ENCODE data around the gene NXPH4.

NXPH4 gene

DNA sequence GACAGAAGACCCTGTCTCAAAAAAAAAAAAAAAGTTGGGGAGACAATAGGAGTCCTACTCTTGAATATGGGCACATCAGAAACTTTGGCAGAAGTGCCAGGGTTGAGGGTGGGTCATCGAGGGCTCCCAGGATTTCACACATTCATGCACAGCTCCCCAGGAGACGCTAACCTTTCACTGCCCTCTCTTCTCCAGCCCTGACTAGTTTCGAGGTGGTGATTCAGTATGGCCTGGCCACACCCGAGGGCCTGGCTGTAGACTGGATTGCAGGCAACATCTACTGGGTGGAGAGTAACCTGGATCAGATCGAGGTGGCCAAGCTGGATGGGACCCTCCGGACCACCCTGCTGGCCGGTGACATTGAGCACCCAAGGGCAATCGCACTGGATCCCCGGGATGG, 39.7 kb upstream of the NXPH4 start:
- Mint-ChIP-seq H3K27ac (ENCODE audit: low read depth) (no peak overlapping the region), H3K9me3 (no peaks in the 10 kb centered on the region), H3K27me3 (peaks cover 9% of the 10 kb centered on the region), H3K4me1 (no peaks in the 10 kb centered on the region), H3K36me3 (ENCODE audit: insufficient read depth) (peaks cover 1% of the 10 kb centered on the region), H3K4me3 (no peak overlapping the region)
- no peak for DNase-seq (ENCODE audit: low spot score in 2 of 2)
- ATAC-seq (replicated peaks; ENCODE audit: extremely low read depth, poor library complexity, severe bottlenecking), result no peak

DNA sequence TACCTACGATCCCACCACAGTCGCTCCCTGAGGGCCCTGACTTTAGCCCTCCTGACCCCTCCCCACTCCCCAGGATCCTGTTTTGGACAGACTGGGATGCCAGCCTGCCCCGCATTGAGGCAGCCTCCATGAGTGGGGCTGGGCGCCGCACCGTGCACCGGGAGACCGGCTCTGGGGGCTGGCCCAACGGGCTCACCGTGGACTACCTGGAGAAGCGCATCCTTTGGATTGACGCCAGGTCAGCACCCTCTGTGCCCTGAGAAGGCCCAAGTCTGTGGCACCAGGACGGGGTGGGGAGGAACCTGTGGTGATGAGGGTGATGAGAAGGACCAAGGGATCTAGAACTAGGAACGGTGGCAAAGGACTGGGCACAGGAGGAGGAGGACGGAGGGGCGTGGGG, 39.2 kb upstream of the NXPH4 start:
- H3K4me1 Mint-ChIP-seq, result no peaks in the 10 kb centered on the region
- no peaks in the 10 kb centered on the region for H3K9me3 Mint-ChIP-seq
- peaks cover 9% of the 10 kb centered on the region for H3K27me3 Mint-ChIP-seq
- H3K27ac Mint-ChIP-seq (ENCODE audit: low read depth), result no peak overlapping the region
- no peak for ATAC-seq (replicated peaks; ENCODE audit: extremely low read depth, poor library complexity, severe bottlenecking)
- no peak overlapping the region for H3K4me3 Mint-ChIP-seq
- H3K36me3 Mint-ChIP-seq (ENCODE audit: insufficient read depth), result peaks cover 1% of the 10 kb centered on the region
- no peak for DNase-seq (ENCODE audit: low spot score in 2 of 2)

DNA sequence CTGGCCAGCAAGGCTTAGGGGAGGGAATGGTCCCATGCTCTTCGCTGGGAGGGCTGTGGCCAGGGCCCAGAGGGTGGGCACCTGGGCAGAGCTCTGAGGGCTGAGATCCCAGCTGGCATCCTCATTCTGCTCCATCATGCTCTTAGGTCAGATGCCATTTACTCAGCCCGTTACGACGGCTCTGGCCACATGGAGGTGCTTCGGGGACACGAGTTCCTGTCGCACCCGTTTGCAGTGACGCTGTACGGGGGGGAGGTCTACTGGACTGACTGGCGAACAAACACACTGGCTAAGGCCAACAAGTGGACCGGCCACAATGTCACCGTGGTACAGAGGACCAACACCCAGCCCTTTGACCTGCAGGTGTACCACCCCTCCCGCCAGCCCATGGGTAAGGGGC, 38.4 kb upstream of the NXPH4 start:
- Mint-ChIP-seq H3K4me3 (no peak overlapping the region), H3K4me1 (peaks cover 5% of the 10 kb centered on the region), H3K27ac (ENCODE audit: low read depth) (no peak overlapping the region), H3K27me3 (peaks cover 9% of the 10 kb centered on the region), H3K36me3 (ENCODE audit: insufficient read depth) (no peaks in the 10 kb centered on the region), H3K9me3 (no peaks in the 10 kb centered on the region)
- ATAC-seq (replicated peaks; ENCODE audit: extremely low read depth, poor library complexity, severe bottlenecking) (no peak), DNase-seq (ENCODE audit: low spot score in 2 of 2) (no peak)

DNA sequence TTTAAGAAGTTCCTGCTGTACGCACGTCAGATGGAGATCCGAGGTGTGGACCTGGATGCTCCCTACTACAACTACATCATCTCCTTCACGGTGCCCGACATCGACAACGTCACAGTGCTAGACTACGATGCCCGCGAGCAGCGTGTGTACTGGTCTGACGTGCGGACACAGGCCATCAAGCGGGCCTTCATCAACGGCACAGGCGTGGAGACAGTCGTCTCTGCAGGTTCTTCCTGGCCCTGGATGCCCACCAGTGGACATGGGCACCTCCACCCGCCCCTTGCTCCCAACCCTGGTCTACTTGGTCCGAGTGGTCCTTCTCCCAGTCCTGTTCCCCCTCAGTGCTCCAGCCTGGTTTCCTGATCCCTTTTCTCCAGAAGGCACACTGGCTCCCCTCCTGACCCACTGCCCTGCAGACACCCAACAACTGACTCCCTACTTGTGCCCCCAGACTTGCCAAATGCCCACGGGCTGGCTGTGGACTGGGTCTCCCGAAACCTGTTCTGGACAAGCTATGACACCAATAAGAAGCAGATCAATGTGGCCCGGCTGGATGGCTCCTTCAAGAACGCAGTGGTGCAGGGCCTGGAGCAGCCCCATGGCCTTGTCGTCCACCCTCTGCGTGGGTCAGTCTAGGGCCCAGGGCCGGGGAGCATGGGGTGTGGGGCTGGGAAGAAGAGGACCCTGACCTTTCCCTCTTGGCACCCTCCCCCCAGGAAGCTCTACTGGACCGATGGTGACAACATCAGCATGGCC, 37.1 kb upstream of the NXPH4 start:
- ATAC-seq (replicated peaks; ENCODE audit: extremely low read depth, poor library complexity, severe bottlenecking) (no peak), DNase-seq (ENCODE audit: low spot score in 2 of 2) (no peak)
- Mint-ChIP-seq H3K9me3 (no peaks in the 10 kb centered on the region), H3K27ac (ENCODE audit: low read depth) (no peak overlapping the region), H3K4me3 (no peak overlapping the region), H3K27me3 (peaks cover 9% of the 10 kb centered on the region), H3K4me1 (peaks cover 5% of the 10 kb centered on the region), H3K36me3 (ENCODE audit: insufficient read depth) (no peaks in the 10 kb centered on the region)

DNA sequence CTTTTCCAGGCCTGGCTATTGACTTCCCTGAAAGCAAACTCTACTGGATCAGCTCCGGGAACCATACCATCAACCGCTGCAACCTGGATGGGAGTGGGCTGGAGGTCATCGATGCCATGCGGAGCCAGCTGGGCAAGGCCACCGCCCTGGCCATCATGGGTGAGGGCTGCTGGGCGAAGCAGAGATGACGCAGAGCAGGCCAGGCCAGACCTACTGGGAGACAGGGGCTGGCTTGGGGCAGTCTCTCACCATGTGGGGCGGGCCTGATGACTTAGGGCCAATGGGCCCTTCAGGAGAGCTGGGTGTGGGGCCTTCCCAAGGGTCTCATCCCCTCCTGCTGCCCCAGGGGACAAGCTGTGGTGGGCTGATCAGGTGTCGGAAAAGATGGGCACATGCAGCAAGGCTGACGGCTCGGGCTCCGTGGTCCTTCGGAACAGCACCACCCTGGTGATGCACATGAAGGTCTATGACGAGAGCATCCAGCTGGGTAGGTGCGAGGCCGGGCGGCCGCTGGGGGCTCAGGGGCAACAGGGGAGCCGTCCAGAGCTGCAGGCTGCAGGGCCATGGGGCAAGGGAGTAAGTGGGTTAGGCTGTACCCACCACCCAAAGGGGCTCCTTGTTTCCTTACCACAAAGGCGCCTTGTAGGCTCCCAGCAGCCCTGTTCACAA, 36.1 kb upstream of the NXPH4 start:
- H3K27me3 Mint-ChIP-seq, result peaks cover 9% of the 10 kb centered on the region
- no peaks in the 10 kb centered on the region for H3K9me3 Mint-ChIP-seq
- H3K36me3 Mint-ChIP-seq (ENCODE audit: insufficient read depth), result no peaks in the 10 kb centered on the region

DNA sequence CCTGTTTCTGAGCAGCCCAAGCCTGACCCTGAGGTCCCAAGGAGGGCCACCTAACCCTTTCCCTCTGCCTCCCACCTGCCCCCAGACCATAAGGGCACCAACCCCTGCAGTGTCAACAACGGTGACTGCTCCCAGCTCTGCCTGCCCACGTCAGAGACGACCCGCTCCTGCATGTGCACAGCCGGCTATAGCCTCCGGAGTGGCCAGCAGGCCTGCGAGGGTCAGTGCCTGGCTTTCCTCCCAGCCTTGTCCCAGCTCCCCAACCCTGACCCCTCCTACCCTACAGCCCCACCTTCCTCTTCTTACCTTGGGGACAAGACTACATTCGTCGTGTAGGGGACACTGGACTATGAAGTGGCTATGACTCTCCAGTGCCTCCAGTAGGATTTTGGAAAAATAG, 35.5 kb upstream of the NXPH4 start:
- H3K4me1 Mint-ChIP-seq, result peaks cover 5% of the 10 kb centered on the region
- peaks cover 9% of the 10 kb centered on the region for H3K27me3 Mint-ChIP-seq
- no peaks in the 10 kb centered on the region for H3K9me3 Mint-ChIP-seq
- H3K36me3 Mint-ChIP-seq (ENCODE audit: insufficient read depth), result no peaks in the 10 kb centered on the region
- H3K27ac Mint-ChIP-seq (ENCODE audit: low read depth), result no peak overlapping the region
- no peak for ATAC-seq (replicated peaks; ENCODE audit: extremely low read depth, poor library complexity, severe bottlenecking)
- no peak overlapping the region for H3K4me3 Mint-ChIP-seq
- no peak for DNase-seq (ENCODE audit: low spot score in 2 of 2)

More for the DNA sequence above, 36.1 kb upstream of the NXPH4 start:
- ATAC-seq (replicated peaks; ENCODE audit: extremely low read depth, poor library complexity, severe bottlenecking), result no peak
- Mint-ChIP-seq H3K4me1 (peaks cover 5% of the 10 kb centered on the region), H3K27ac (ENCODE audit: low read depth) (no peak overlapping the region), H3K4me3 (no peak overlapping the region)
- no peak for DNase-seq (ENCODE audit: low spot score in 2 of 2)

DNA sequence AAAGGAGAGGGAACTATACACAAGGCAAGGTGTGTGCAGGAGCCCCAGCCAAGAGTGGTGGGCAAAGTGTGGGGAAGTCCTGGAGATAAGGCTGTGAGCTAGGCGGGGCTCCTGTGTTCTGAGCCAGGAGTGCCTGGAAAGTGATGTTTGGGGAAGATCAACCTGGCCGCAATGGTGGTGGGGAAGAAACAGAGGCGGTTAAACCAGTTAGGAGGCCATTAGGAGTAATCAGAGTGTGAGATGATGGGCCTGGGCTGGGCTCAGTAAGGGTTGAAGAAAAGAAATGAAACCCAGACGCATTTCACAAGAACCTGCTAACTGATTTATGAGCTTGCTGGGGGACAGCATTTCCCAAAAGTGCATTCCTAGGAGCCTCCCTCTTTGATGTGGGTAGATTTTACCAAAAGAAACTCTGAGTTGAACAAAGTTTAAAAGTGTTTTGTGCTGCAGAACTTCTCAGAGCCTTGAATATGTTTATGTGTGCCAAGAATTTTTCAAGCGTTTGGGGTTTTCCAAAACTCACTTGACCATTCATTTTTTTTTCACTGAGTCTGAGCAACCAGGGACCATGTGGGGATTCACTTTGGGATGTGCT, 34.9 kb upstream of the NXPH4 start:
- DNase-seq (ENCODE audit: low spot score in 2 of 2), result no peak
- no peak overlapping the region for H3K4me3 Mint-ChIP-seq
- no peaks in the 10 kb centered on the region for H3K36me3 Mint-ChIP-seq (ENCODE audit: insufficient read depth)
- H3K9me3 Mint-ChIP-seq, result no peaks in the 10 kb centered on the region
- peaks cover 9% of the 10 kb centered on the region for H3K27me3 Mint-ChIP-seq
- ATAC-seq (replicated peaks; ENCODE audit: extremely low read depth, poor library complexity, severe bottlenecking), result no peak
- no peak overlapping the region for H3K27ac Mint-ChIP-seq (ENCODE audit: low read depth)
- H3K4me1 Mint-ChIP-seq, result peaks cover 5% of the 10 kb centered on the region

DNA sequence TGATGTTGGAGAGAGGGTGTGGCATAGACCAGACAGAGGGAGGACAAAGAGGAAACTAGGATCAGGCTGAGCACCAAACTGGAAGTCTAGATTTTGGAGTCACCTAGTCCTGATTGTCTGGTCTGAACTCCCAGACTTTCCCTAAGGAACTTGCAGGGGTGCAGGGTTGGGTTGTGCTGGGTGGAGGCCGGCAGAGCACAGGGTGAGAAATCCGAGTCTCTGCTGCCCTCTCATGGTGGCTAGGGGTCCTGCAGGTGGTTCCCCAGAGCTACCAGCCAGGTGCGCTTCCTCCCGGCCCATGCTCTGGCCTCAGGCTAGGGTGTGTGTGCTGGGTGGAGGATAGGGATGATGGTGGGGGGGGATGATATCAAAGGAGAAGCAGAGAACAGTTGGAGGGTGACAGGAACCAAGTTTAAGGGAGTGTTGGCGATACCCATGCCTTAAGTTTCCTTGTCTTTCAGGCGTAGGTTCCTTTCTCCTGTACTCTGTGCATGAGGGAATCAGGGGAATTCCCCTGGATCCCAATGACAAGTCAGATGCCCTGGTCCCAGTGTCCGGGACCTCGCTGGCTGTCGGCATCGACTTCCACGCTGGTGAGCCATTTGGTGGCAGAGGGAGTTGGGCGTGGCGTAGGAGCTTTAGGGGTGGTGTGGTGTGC, 33.5 kb upstream of the NXPH4 start:
- DNase-seq (ENCODE audit: low spot score in 2 of 2), result peak; percentile 63 to 81

DNA sequence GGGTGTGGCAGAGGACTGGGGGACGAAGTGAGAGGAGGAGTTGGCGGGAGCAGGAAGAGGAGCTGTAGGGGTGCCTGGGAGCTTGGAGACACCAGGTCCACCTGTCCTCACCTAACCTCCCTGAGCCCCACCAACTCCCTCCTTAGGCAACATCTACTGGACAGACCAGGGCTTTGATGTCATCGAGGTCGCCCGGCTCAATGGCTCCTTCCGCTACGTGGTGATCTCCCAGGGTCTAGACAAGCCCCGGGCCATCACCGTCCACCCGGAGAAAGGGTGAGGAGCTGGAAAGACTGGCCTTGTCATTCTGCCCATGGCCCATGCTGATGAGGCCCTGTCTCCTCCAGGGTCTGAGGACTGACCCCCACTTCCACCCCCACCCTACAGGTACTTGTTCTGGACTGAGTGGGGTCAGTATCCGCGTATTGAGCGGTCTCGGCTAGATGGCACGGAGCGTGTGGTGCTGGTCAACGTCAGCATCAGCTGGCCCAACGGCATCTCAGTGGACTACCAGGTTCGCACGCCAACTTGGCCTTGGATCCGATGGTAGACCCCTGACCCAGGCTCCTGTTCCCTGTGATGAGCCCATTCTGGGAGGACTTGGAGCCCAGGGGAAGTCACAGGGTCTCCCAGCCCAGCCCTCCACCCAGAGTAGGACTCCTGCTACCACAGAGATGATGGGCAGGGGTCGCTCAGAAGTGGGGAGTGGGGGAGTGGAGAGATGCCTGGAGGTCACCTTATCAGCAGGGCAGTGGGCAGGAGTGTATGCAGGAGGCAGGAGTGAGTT, 32.5 kb upstream of the NXPH4 start:
- no peak for DNase-seq (ENCODE audit: low spot score in 2 of 2)
- no peak overlapping the region for H3K27ac Mint-ChIP-seq (ENCODE audit: low read depth)
- no peaks in the 10 kb centered on the region for H3K36me3 Mint-ChIP-seq (ENCODE audit: insufficient read depth)
- H3K4me1 Mint-ChIP-seq, result peaks cover 5% of the 10 kb centered on the region
- H3K4me3 Mint-ChIP-seq, result no peak overlapping the region
- H3K27me3 Mint-ChIP-seq, result no peaks in the 10 kb centered on the region
- no peak for ATAC-seq (replicated peaks; ENCODE audit: extremely low read depth, poor library complexity, severe bottlenecking)
- H3K9me3 Mint-ChIP-seq, result no peaks in the 10 kb centered on the region

More for the DNA sequence above, 33.5 kb upstream of the NXPH4 start:
- H3K4me1 Mint-ChIP-seq, result peaks cover 5% of the 10 kb centered on the region
- no peak overlapping the region for H3K27ac Mint-ChIP-seq (ENCODE audit: low read depth)
- no peak overlapping the region for H3K4me3 Mint-ChIP-seq
- peaks cover 6% of the 10 kb centered on the region for H3K27me3 Mint-ChIP-seq
- peak; percentile 91 for ATAC-seq (replicated peaks; ENCODE audit: extremely low read depth, poor library complexity, severe bottlenecking)
- H3K36me3 Mint-ChIP-seq (ENCODE audit: insufficient read depth), result no peaks in the 10 kb centered on the region
- no peaks in the 10 kb centered on the region for H3K9me3 Mint-ChIP-seq

DNA sequence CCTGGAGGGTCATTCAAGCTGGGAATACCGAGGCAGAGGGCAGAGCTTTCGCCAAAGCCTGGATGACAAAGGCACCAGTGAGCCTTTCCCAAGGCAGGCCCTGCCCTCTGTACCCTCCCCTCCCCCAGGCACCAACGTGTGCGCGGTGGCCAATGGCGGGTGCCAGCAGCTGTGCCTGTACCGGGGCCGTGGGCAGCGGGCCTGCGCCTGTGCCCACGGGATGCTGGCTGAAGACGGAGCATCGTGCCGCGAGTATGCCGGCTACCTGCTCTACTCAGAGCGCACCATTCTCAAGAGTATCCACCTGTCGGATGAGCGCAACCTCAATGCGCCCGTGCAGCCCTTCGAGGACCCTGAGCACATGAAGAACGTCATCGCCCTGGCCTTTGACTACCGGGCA, 31.2 kb upstream of the NXPH4 start:
- DNase-seq (ENCODE audit: low spot score in 2 of 2) (no peak), ATAC-seq (replicated peaks; ENCODE audit: extremely low read depth, poor library complexity, severe bottlenecking) (no peak)
- H3K36me3 Mint-ChIP-seq (ENCODE audit: insufficient read depth), result no peaks in the 10 kb centered on the region
- no peak overlapping the region for H3K4me3 Mint-ChIP-seq
- H3K27ac Mint-ChIP-seq (ENCODE audit: low read depth), result no peak overlapping the region
- H3K4me1 Mint-ChIP-seq, result peaks cover 5% of the 10 kb centered on the region
- H3K9me3 Mint-ChIP-seq, result no peaks in the 10 kb centered on the region
- H3K27me3 Mint-ChIP-seq, result no peaks in the 10 kb centered on the region

DNA sequence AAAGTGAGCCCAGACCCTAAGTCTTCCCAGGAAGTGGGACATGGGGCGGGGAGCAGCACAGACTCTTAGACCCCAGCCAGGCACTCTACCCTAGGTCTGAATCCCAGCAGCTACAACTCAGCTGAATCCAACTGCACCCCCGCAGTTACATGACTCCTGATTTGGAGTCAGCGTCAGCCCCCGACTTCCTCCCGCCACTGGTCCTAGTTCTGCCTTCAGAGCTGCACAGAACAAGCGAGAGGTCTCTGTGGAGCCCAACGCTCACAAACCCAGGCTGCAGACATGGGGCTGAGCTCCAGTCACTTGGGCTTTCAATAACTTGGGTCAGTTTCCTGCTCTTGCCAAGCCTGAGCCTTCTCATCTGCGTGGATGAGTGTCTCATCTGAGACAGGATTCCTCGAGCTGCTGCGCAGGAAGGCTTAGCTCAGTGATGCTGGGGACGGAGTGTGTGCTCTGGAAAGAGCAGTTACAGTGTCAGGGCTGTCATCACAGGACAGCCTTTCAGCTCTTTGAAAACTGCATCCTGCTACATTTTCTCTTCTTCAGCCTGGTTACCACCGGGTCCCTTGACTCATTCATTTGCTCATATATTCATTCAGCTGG, 30.6 kb upstream of the NXPH4 start:
- H3K36me3 Mint-ChIP-seq (ENCODE audit: insufficient read depth), result no peaks in the 10 kb centered on the region
- no peak overlapping the region for H3K4me3 Mint-ChIP-seq
- H3K4me1 Mint-ChIP-seq, result peaks cover 5% of the 10 kb centered on the region
- ATAC-seq (replicated peaks; ENCODE audit: extremely low read depth, poor library complexity, severe bottlenecking), result no peak
- no peak overlapping the region for H3K27ac Mint-ChIP-seq (ENCODE audit: low read depth)
- no peak for DNase-seq (ENCODE audit: low spot score in 2 of 2)
- no peaks in the 10 kb centered on the region for H3K27me3 Mint-ChIP-seq
- H3K9me3 Mint-ChIP-seq, result no peaks in the 10 kb centered on the region
